K562 (cell line): ENCODE measurements around the gene HMGCL. TPM values are rescaled to one million over a fixed set of nuclear protein-coding genes. Genes with fewer than 3 reads are reported as not detected.

Experiments
- BHLHE40 ChIP-seq: IDR thresholded peaks from 2 replicates; pipeline ENCODE4 v1.6.1; 2011; ENCODE audit warnings: low read length, improper control_type of control experiment
- FOS ChIP-seq: IDR thresholded peaks from 3 replicates; pipeline ENCODE4 v1.6.1; 2011; ENCODE audit not compliant: insufficient read length; ENCODE audit errors: extremely low read depth
- MAZ ChIP-seq, 2 experiments: fragments of 450-650 bp in 1 of 2; sonication (generic) in 1 of 2; formaldehyde crosslinking; IDR thresholded peaks in 1 of 2; conservative IDR thresholded peaks in 1 of 2; 2 replicates each; pipeline versions ENCODE4 v1.4.0 to v1.5.0; 2020; ENCODE audit warnings: mild to moderate bottlenecking in 1 of 2, missing genetic modification reagents in 1 of 2
- RAD21 ChIP-seq, 2 experiments: fragments of 250-450 bp in 1 of 2; fragments of 450-650 bp in 1 of 2; sonication (Bioruptor Pico) in 1 of 2; formaldehyde crosslinking in 1 of 2; IDR thresholded peaks in 1 of 2; conservative IDR thresholded peaks in 1 of 2; 2 replicates each; pipeline versions ENCODE4 v1.4.0 to v1.8.0; 2020 to 2022; ENCODE audit warnings: mild to moderate bottlenecking in 2 of 2, moderate library complexity in 1 of 2
- RBM15 ChIP-seq: fragments of 200-400 bp; formaldehyde crosslinking; IDR thresholded peaks from 2 replicates; pipeline ENCODE4 v1.6.1; 2018; ENCODE audit warnings: mild to moderate bottlenecking, low read length, moderate library complexity; ENCODE audit not compliant: insufficient read depth
- SMC3 ChIP-seq: conservative IDR thresholded peaks from 2 replicates; pipeline ENCODE4 v1.6.1; 2011; ENCODE audit warnings: low read depth, low read length, improper control_type of control experiment; ENCODE audit not compliant: insufficient read depth
- STAG1 ChIP-seq: sonication (generic); formaldehyde crosslinking; IDR thresholded peaks from 2 replicates; pipeline ENCODE4 v1.5.0; 2020; ENCODE audit warnings: missing genetic modification reagents, borderline replicate concordance
- XRCC5 ChIP-seq: fragments of 200-400 bp; formaldehyde crosslinking; IDR thresholded peaks from 2 replicates; pipeline ENCODE4 v1.6.1; 2017; ENCODE audit warnings: low read depth, mild to moderate bottlenecking, low read length
- YY1 ChIP-seq, 3 experiments: IDR thresholded peaks; 2 replicates each; pipeline ENCODE4 v1.6.1; 2011; ENCODE audit warnings: low read length in 2 of 3, mild to moderate bottlenecking in 2 of 3, moderate library complexity in 2 of 3, borderline replicate concordance in 1 of 3, control low read depth in 1 of 3, low read depth in 1 of 3; ENCODE audit not compliant: insufficient read depth in 3 of 3, insufficient replicate concordance in 2 of 3, control insufficient read depth in 1 of 3, insufficient read length in 1 of 3; ENCODE audit errors: extremely low read depth in 1 of 3
- ZC3H11A ChIP-seq: IDR thresholded peaks from 2 replicates; pipeline ENCODE4 v1.6.1; 2012; ENCODE audit warnings: low read depth, low read length, improper control_type of control experiment
- ZNF592 ChIP-seq: fragments of 450-650 bp; IDR thresholded peaks from 2 replicates; pipeline ENCODE4 v1.6.1; 2017; ENCODE audit warnings: antibody characterized with exemption, mild to moderate bottlenecking
- ZZZ3 ChIP-seq: fragments of 450-650 bp; IDR thresholded peaks from 2 replicates; pipeline ENCODE4 v1.6.1; 2016; ENCODE audit warnings: antibody characterized with exemption, mild to moderate bottlenecking, moderate library complexity
- polyA plus RNA-seq, 8 experiments: library from polyadenylated mRNA; depleted of rRNA in 4 of 8; stranded (reverse) in 5 of 8; unstranded in 3 of 8; fragments of >200 nt; fragmentation: Nextera tagmentation in 2 of 8; fragmentation: Illumina TruSeq in 1 of 8; extraction: Ambion mirVana in 2 of 8; extraction: Trizol in 1 of 8; gene quantifications; 2 replicates each; pipeline versions ENCODE4 v1.2.1 to v1.2.3, GENCODE V29; 2011 to 2014; ENCODE audit warnings: inconsistent platforms in 1 of 8, missing spikeins in 1 of 8
- total RNA-seq, 7 experiments: library from RNA; depleted of rRNA in 6 of 7; stranded (reverse); fragments of >200 nt in 6 of 7; fragmentation: Illumina TruSeq in 2 of 7; extraction: Trizol in 2 of 7; gene quantifications; 2 replicates each; pipeline versions ENCODE4 v1.2.1 to v1.2.3, GENCODE V29; 2011 to 2021; ENCODE audit warnings: low replicate concordance in 1 of 7

The HMGCL gene
- total and polyA plus RNA-seq, 9 of the 15 experiments (the other 6 are each of a cell fraction or from before 2014, with no cell fraction given) = 18.0 to 82.2 (median 24.2) TPM

- TF ChIP-seq ZNF592 = peak; percentile 43; the same call in 1 of the 2 replicates
- TF ChIP-seq RBM15 = no peak
- TF ChIP-seq FOS = no peak
- peak; percentile 74 to 94 for TF ChIP-seq RAD21 (CRISPR knock-in tag; conservative IDR thresholded peaks at IDR 0.05 in 1 of 2, IDR thresholded peaks at IDR 0.05 in 1 of 2)
- peak; percentile 54; the same call in 1 of the 2 replicates for TF ChIP-seq XRCC5
- TF ChIP-seq MAZ (CRISPR knock-in tag; conservative IDR thresholded peaks at IDR 0.05 in 1 of 2, IDR thresholded peaks at IDR 0.05 in 1 of 2) = 0 out of 4 replicates have a peak, but pooled peaks of 1 of the 2 experiments have one; percentile 30
- TF ChIP-seq ZC3H11A = 0 out of 2 replicates have a peak, but pooled peaks have one; percentile 67
- peak; percentile 92 for TF ChIP-seq SMC3
- peak; percentile 57; the same call in 1 of the 2 replicates for TF ChIP-seq STAG1 (CRISPR knock-in tag)
- TF ChIP-seq ZZZ3 = 0 out of 2 replicates have a peak, but pooled peaks have one; percentile 32
- TF ChIP-seq BHLHE40 = 0 out of 2 replicates have a peak, but pooled peaks have one; percentile 7
- peak in 1 of 3 experiments; percentile 32 for TF ChIP-seq YY1 (IDR thresholded peaks at IDR 0.05; ENCODE audit: borderline replicate concordance in 1 of 3, control insufficient read depth in 1 of 3, extremely low read depth in 1 of 3, insufficient read depth in 3 of 3, insufficient read length in 1 of 3, insufficient replicate concordance in 2 of 3, low read depth in 1 of 3, low read length in 2 of 3)
- TF ChIP-seq, all 486 proteins: peak for 43
Observed at GRCh38 chr1:23772049-23772853, 53.0 kb downstream of the HMGCL start (continued).
